KOPT-K1 (cell line): ENCODE data around the gene KDM3B.

Experiments used
- H3K27ac ChIP-seq: fragments of 200-600 bp; sonication (generic); 2 replicates; pipeline ENCODE4 v1.5.1; 2016; ENCODE audit warnings: antibody characterized with exemption, mild to moderate bottlenecking, low read depth, low read length; ENCODE audit not compliant: poor library complexity, severe bottlenecking
- H3K36me3 ChIP-seq: fragments of 200-600 bp; sonication (generic); 2 replicates; pipeline ENCODE4 v1.5.1; 2017; ENCODE audit warnings: antibody characterized with exemption, mild to moderate bottlenecking, low read length, moderate library complexity; ENCODE audit not compliant: insufficient read depth
- H3K9me3 ChIP-seq: fragments of 200-600 bp; sonication (generic); 2 replicates; pipeline ENCODE4 v1.5.1; 2017; ENCODE audit warnings: antibody characterized with exemption, low read length, mild to moderate bottlenecking; ENCODE audit not compliant: insufficient read depth, poor library complexity, severe bottlenecking

KDM3B gene

GRCh38 chr5:138339464-138339863 lies 13.0 kb upstream of the KDM3B start:
- H3K9me3 ChIP-seq: no peaks in the 10 kb centered on the region
- H3K36me3 ChIP-seq: peaks cover 31% of the 10 kb centered on the region
- H3K27ac ChIP-seq: peak overlapping the region; percentile 87

- H3K36me3 ChIP-seq: peaks cover 36% of the 10 kb centered on the region
- H3K9me3 ChIP-seq: no peaks in the 10 kb centered on the region
- peak overlapping the region; percentile 87 for H3K27ac ChIP-seq
Observed at GRCh38 chr5:138340008-138340407, 12.5 kb upstream of the KDM3B start.

GRCh38 chr5:138344887-138345622 lies 7.4 kb upstream of the KDM3B start:
- H3K36me3 ChIP-seq: peaks cover 80% of the 10 kb centered on the region
- H3K27ac ChIP-seq: no peak overlapping the region
- no peaks in the 10 kb centered on the region for H3K9me3 ChIP-seq

GRCh38 chr5:138346889-138347288 lies 5.6 kb upstream of the KDM3B start:
- H3K36me3 ChIP-seq: peaks cover 71% of the 10 kb centered on the region
- peaks cover 2% of the 10 kb centered on the region for H3K9me3 ChIP-seq
- no peak overlapping the region for H3K27ac ChIP-seq

GRCh38 chr5:138349852-138350562 lies 2.5 kb upstream of the KDM3B start:
- Histone ChIP-seq H3K9me3 (peaks cover 6% of the 10 kb centered on the region), H3K36me3 (peaks cover 43% of the 10 kb centered on the region), H3K27ac (no peak overlapping the region)

- Histone ChIP-seq H3K9me3 (peaks cover 6% of the 10 kb centered on the region), H3K36me3 (peaks cover 38% of the 10 kb centered on the region), H3K27ac (no peak overlapping the region)
Observed at GRCh38 chr5:138350563-138350890, 2.0 kb upstream of the KDM3B start.

GRCh38 chr5:138351056-138351455 lies 1.4 kb upstream of the KDM3B start:
- peaks cover 6% of the 10 kb centered on the region for H3K9me3 ChIP-seq
- peaks cover 33% of the 10 kb centered on the region for H3K36me3 ChIP-seq
- no peak overlapping the region for H3K27ac ChIP-seq

GRCh38 chr5:138351517-138351916 lies 968 bp upstream of the KDM3B start:
- peaks cover 28% of the 10 kb centered on the region for H3K36me3 ChIP-seq
- H3K27ac ChIP-seq: no peak overlapping the region
- H3K9me3 ChIP-seq: peaks cover 6% of the 10 kb centered on the region

GRCh38 chr5:138352722-138353559 lies 456 bp downstream of the KDM3B start:
- peaks cover 6% of the 10 kb centered on the region for H3K9me3 ChIP-seq
- H3K36me3 ChIP-seq: peaks cover 14% of the 10 kb centered on the region
- peak overlapping the region; percentile 78 for H3K27ac ChIP-seq

GRCh38 chr5:138353560-138354080 lies 1.1 kb downstream of the KDM3B start:
- Histone ChIP-seq H3K9me3 (peaks cover 6% of the 10 kb centered on the region), H3K27ac (peak overlapping the region; percentile 78), H3K36me3 (peaks cover 7% of the 10 kb centered on the region; the same call in 1 of the 2 replicates)

- peaks cover 6% of the 10 kb centered on the region for H3K9me3 ChIP-seq
- peak overlapping the region; percentile 78 for H3K27ac ChIP-seq
- H3K36me3 ChIP-seq: no peaks in the 10 kb centered on the region
Observed at GRCh38 chr5:138354387-138354786, 1.9 kb downstream of the KDM3B start.

GRCh38 chr5:138354926-138355378 lies 2.5 kb downstream of the KDM3B start:
- no peak overlapping the region for H3K27ac ChIP-seq
- no peaks in the 10 kb centered on the region for H3K36me3 ChIP-seq
- H3K9me3 ChIP-seq: peaks cover 6% of the 10 kb centered on the region

- H3K9me3 ChIP-seq: no peaks in the 10 kb centered on the region
- H3K36me3 ChIP-seq: no peaks in the 10 kb centered on the region; the same call in 1 of the 2 replicates
- H3K27ac ChIP-seq: no peak overlapping the region
Observed at GRCh38 chr5:138359621-138360020, 7.1 kb downstream of the KDM3B start.

- no peaks in the 10 kb centered on the region for H3K9me3 ChIP-seq
- H3K27ac ChIP-seq: no peak overlapping the region
Observed at GRCh38 chr5:138360941-138361452, 8.5 kb downstream of the KDM3B start.

GRCh38 chr5:138364576-138364975 lies 12.1 kb downstream of the KDM3B start:
- no peak overlapping the region for H3K27ac ChIP-seq
- H3K36me3 ChIP-seq: no peaks in the 10 kb centered on the region; the same call in 1 of the 2 replicates
- no peaks in the 10 kb centered on the region for H3K9me3 ChIP-seq

More at GRCh38 chr5:138360941-138361452, 8.5 kb downstream of the KDM3B start:
- H3K36me3 ChIP-seq: no peaks in the 10 kb centered on the region; the same call in 1 of the 2 replicates
